ENCODE measurements around the gene CLTA.
A peak's percentile ranks its signal among the peaks of the same experiment; 100 is the strongest.

CLTA gene

GRCh38 chr9:36147441-36148175, 43.1 kb upstream of the CLTA start:
- no peaks in the 10 kb centered on the region for H3K27me3 ChIP-seq
- H3K4me2 ChIP-seq, result no peak overlapping the region
- no peaks in the 10 kb centered on the region for H4K20me1 ChIP-seq
- no peak for TF ChIP-seq Cebpa-rat (IDR thresholded peaks at IDR 0.05)
- H3K9ac ChIP-seq, result no peak overlapping the region
- no peak overlapping the region for H3K4me3 ChIP-seq
- peaks cover 31% of the 10 kb centered on the region for H3K36me3 ChIP-seq
- H3K4me1 ChIP-seq, result peaks cover 78% of the 10 kb centered on the region
- peaks cover 11% of the 10 kb centered on the region for H3K9me3 ChIP-seq
- peak overlapping the region; percentile 10; the same call in 1 of the 2 replicates for H3K27ac ChIP-seq

- peaks cover 78% of the 10 kb centered on the region for H3K4me1 ChIP-seq
- no peak overlapping the region; the same call in 1 of the 2 replicates for H3K9ac ChIP-seq
- no peaks in the 10 kb centered on the region for H3K27me3 ChIP-seq
- H3K4me2 ChIP-seq, result peak overlapping the region; percentile 91
- TF ChIP-seq Cebpa-rat (IDR thresholded peaks at IDR 0.05), result no peak
- peak overlapping the region; percentile 50 for H3K27ac ChIP-seq
- H3K9me3 ChIP-seq, result peaks cover 11% of the 10 kb centered on the region
- H4K20me1 ChIP-seq, result no peaks in the 10 kb centered on the region
- no peak overlapping the region for H3K4me3 ChIP-seq
- peaks cover 31% of the 10 kb centered on the region for H3K36me3 ChIP-seq
These were observed 42.2 kb upstream of the CLTA start for GRCh38 chr9:36148311-36149051.

GRCh38 chr9:36149197-36149596, 41.5 kb upstream of the CLTA start:
- Histone ChIP-seq H3K9ac (no peak overlapping the region), H3K4me3 (no peak overlapping the region), H3K27ac (peak overlapping the region; percentile 50; the same call in 1 of the 2 replicates), H3K4me2 (peak overlapping the region; percentile 91), H3K27me3 (no peaks in the 10 kb centered on the region), H3K9me3 (peaks cover 11% of the 10 kb centered on the region), H4K20me1 (no peaks in the 10 kb centered on the region), H3K4me1 (peaks cover 78% of the 10 kb centered on the region), H3K36me3 (peaks cover 31% of the 10 kb centered on the region)
- TF ChIP-seq Cebpa-rat (IDR thresholded peaks at IDR 0.05), result no peak

- Histone ChIP-seq H3K36me3 (peaks cover 19% of the 10 kb centered on the region), H3K27me3 (no peaks in the 10 kb centered on the region), H3K4me3 (no peak overlapping the region; the same call in 1 of the 2 replicates), H3K4me2 (peak overlapping the region; percentile 91), H3K9ac (peak overlapping the region; percentile 77), H3K27ac (peak overlapping the region; percentile 93), H3K4me1 (peaks cover 81% of the 10 kb centered on the region), H4K20me1 (no peaks in the 10 kb centered on the region), H3K9me3 (peaks cover 4% of the 10 kb centered on the region)
- TF ChIP-seq Cebpa-rat (IDR thresholded peaks at IDR 0.05), result no peak
These were observed 40.0 kb upstream of the CLTA start for GRCh38 chr9:36150574-36151315.

GRCh38 chr9:36151316-36152210, 39.2 kb upstream of the CLTA start:
- TF ChIP-seq Cebpa-rat (IDR thresholded peaks at IDR 0.05), result no peak
- peaks cover 9% of the 10 kb centered on the region for H3K9me3 ChIP-seq
- peaks cover 81% of the 10 kb centered on the region for H3K4me1 ChIP-seq
- H3K4me2 ChIP-seq, result peak overlapping the region; percentile 91
- H3K4me3 ChIP-seq, result peak overlapping the region; percentile 52
- H3K27me3 ChIP-seq, result no peaks in the 10 kb centered on the region
- H4K20me1 ChIP-seq, result no peaks in the 10 kb centered on the region
- peaks cover 21% of the 10 kb centered on the region for H3K36me3 ChIP-seq
- H3K27ac ChIP-seq, result peak overlapping the region; percentile 93
- H3K9ac ChIP-seq, result peak overlapping the region; percentile 77

GRCh38 chr9:36152741-36153438, 37.8 kb upstream of the CLTA start:
- peak overlapping the region; percentile 93 for H3K27ac ChIP-seq
- H3K9ac ChIP-seq, result no peak overlapping the region; the same call in 1 of the 2 replicates
- no peak overlapping the region for H3K4me3 ChIP-seq
- peaks cover 21% of the 10 kb centered on the region for H3K9me3 ChIP-seq
- no peak for TF ChIP-seq Cebpa-rat (IDR thresholded peaks at IDR 0.05)
- H3K4me1 ChIP-seq, result peaks cover 75% of the 10 kb centered on the region
- peaks cover 28% of the 10 kb centered on the region for H3K36me3 ChIP-seq
- H4K20me1 ChIP-seq, result no peaks in the 10 kb centered on the region
- H3K27me3 ChIP-seq, result no peaks in the 10 kb centered on the region
- H3K4me2 ChIP-seq, result peak overlapping the region; percentile 91

GRCh38 chr9:36153746-36154145, 37.0 kb upstream of the CLTA start:
- no peaks in the 10 kb centered on the region for H3K27me3 ChIP-seq
- peak overlapping the region; percentile 93 for H3K27ac ChIP-seq

GRCh38 chr9:36154331-36154952, 36.3 kb upstream of the CLTA start:
- H3K4me3 ChIP-seq, result no peak overlapping the region
- peak overlapping the region; percentile 91 for H3K4me2 ChIP-seq
- peaks cover 28% of the 10 kb centered on the region for H3K36me3 ChIP-seq
- no peaks in the 10 kb centered on the region for H4K20me1 ChIP-seq
- H3K27me3 ChIP-seq, result no peaks in the 10 kb centered on the region
- peaks cover 23% of the 10 kb centered on the region for H3K9me3 ChIP-seq
- H3K9ac ChIP-seq, result peak overlapping the region; percentile 32; the same call in 1 of the 2 replicates
- TF ChIP-seq Cebpa-rat (IDR thresholded peaks at IDR 0.05), result no peak
- H3K4me1 ChIP-seq, result peaks cover 60% of the 10 kb centered on the region
- H3K27ac ChIP-seq, result peak overlapping the region; percentile 56

More at GRCh38 chr9:36153746-36154145, 37.0 kb upstream of the CLTA start:
- H3K9ac ChIP-seq, result no peak overlapping the region
- peak overlapping the region; percentile 91 for H3K4me2 ChIP-seq
- H3K4me1 ChIP-seq, result peaks cover 66% of the 10 kb centered on the region
- no peak overlapping the region for H3K4me3 ChIP-seq
- no peak for TF ChIP-seq Cebpa-rat (IDR thresholded peaks at IDR 0.05)
- peaks cover 23% of the 10 kb centered on the region for H3K9me3 ChIP-seq
- no peaks in the 10 kb centered on the region for H4K20me1 ChIP-seq
- peaks cover 23% of the 10 kb centered on the region for H3K36me3 ChIP-seq

Measured in BLaER1 (cell line).